ACC112 (cell line): ENCODE results near the gene IL9.

Experiments used
- H2AFZ ChIP-seq: fragments of 200-600 bp; sonication (generic); one replicate; pipeline ENCODE4 v1.6.0; 2017; ENCODE audit warnings: antibody characterized with exemption, low read length; ENCODE audit not compliant: unreplicated experiment
- H3K27ac ChIP-seq: fragments of 200-600 bp; sonication (generic); 2 replicates; pipeline ENCODE4 v1.5.1; 2014; ENCODE audit warnings: low read depth, mild to moderate bottlenecking, antibody characterized with exemption, low read length, moderate library complexity
- H3K27me3 ChIP-seq: fragments of 200-600 bp; sonication (generic); 2 replicates; pipeline ENCODE4 v1.6.1; 2014; ENCODE audit warnings: mild to moderate bottlenecking, antibody characterized with exemption, low read length, moderate library complexity, mixed read lengths; ENCODE audit not compliant: insufficient read depth
- H3K36me3 ChIP-seq: fragments of 200-600 bp; sonication (generic); 2 replicates; pipeline ENCODE4 v1.6.1; 2016; ENCODE audit warnings: mild to moderate bottlenecking, antibody characterized with exemption, low read length, moderate library complexity, mixed read lengths; ENCODE audit not compliant: insufficient read depth
- H3K4me1 ChIP-seq: fragments of 200-600 bp; sonication (generic); one replicate; pipeline ENCODE4 v1.6.1; 2016; ENCODE audit warnings: low read length, mixed read lengths; ENCODE audit not compliant: insufficient read depth, unreplicated experiment, control insufficient read depth
- H3K4me3 ChIP-seq: fragments of 200-600 bp; sonication (generic); 2 replicates; pipeline ENCODE4 v1.5.1; 2014; ENCODE audit warnings: mild to moderate bottlenecking, low read depth, low read length
- H3K79me2 ChIP-seq: fragments of 200-600 bp; sonication (generic); one replicate; pipeline ENCODE4 v1.6.0; 2016; ENCODE audit warnings: low read length; ENCODE audit not compliant: control insufficient read depth, unreplicated experiment, insufficient read depth

IL9 gene

GRCh38 chr5:135880801-135881200, 14.8 kb downstream of the IL9 start:
- H3K4me3 ChIP-seq = no peak overlapping the region
- H3K4me1 ChIP-seq = peaks cover 5% of the 10 kb centered on the region
- no peak overlapping the region for H2AFZ ChIP-seq
- H3K36me3 ChIP-seq = no peaks in the 10 kb centered on the region
- no peak overlapping the region for H3K27ac ChIP-seq
- peaks cover 38% of the 10 kb centered on the region for H3K27me3 ChIP-seq
- H3K79me2 ChIP-seq = no peaks in the 10 kb centered on the region

- no peak overlapping the region for H3K27ac ChIP-seq
- no peak overlapping the region for H2AFZ ChIP-seq
- peaks cover 5% of the 10 kb centered on the region for H3K4me1 ChIP-seq
- H3K4me3 ChIP-seq = no peak overlapping the region
- H3K36me3 ChIP-seq = no peaks in the 10 kb centered on the region
- peaks cover 40% of the 10 kb centered on the region for H3K27me3 ChIP-seq
- H3K79me2 ChIP-seq = no peaks in the 10 kb centered on the region
These were observed 15.4 kb downstream of the IL9 start for GRCh38 chr5:135880278-135880677.

GRCh38 chr5:135879591-135879990, 16.1 kb downstream of the IL9 start:
- no peak overlapping the region for H3K4me3 ChIP-seq
- no peaks in the 10 kb centered on the region for H3K79me2 ChIP-seq
- no peak overlapping the region for H3K27ac ChIP-seq
- H2AFZ ChIP-seq = no peak overlapping the region
- peaks cover 5% of the 10 kb centered on the region for H3K4me1 ChIP-seq
- no peaks in the 10 kb centered on the region for H3K36me3 ChIP-seq
- peaks cover 41% of the 10 kb centered on the region for H3K27me3 ChIP-seq

- peaks cover 33% of the 10 kb centered on the region for H3K27me3 ChIP-seq
- H3K4me3 ChIP-seq = no peak overlapping the region
- H3K27ac ChIP-seq = no peak overlapping the region
- H3K79me2 ChIP-seq = no peaks in the 10 kb centered on the region
- no peaks in the 10 kb centered on the region for H3K36me3 ChIP-seq
- no peak overlapping the region for H2AFZ ChIP-seq
- peaks cover 5% of the 10 kb centered on the region for H3K4me1 ChIP-seq
These were observed 17.5 kb downstream of the IL9 start for GRCh38 chr5:135878156-135878620.

- Histone ChIP-seq H3K79me2 (no peaks in the 10 kb centered on the region), H3K36me3 (no peaks in the 10 kb centered on the region), H3K27ac (no peak overlapping the region), H2AFZ (no peak overlapping the region), H3K27me3 (peaks cover 31% of the 10 kb centered on the region), H3K4me1 (peaks cover 5% of the 10 kb centered on the region), H3K4me3 (no peak overlapping the region)
These were observed 18.0 kb downstream of the IL9 start for GRCh38 chr5:135877570-135878155.

GRCh38 chr5:135876146-135876545, 19.5 kb downstream of the IL9 start:
- H3K36me3 ChIP-seq = no peaks in the 10 kb centered on the region
- H3K4me1 ChIP-seq = peaks cover 5% of the 10 kb centered on the region
- H3K27ac ChIP-seq = no peak overlapping the region
- H3K27me3 ChIP-seq = peaks cover 27% of the 10 kb centered on the region
- no peaks in the 10 kb centered on the region for H3K79me2 ChIP-seq
- H2AFZ ChIP-seq = no peak overlapping the region
- no peak overlapping the region for H3K4me3 ChIP-seq

- Histone ChIP-seq H3K27ac (no peak overlapping the region), H3K36me3 (no peaks in the 10 kb centered on the region), H3K79me2 (no peaks in the 10 kb centered on the region), H3K27me3 (peaks cover 28% of the 10 kb centered on the region), H2AFZ (no peak overlapping the region), H3K4me3 (no peak overlapping the region), H3K4me1 (peaks cover under 1% of the 10 kb centered on the region)
These were observed 20.1 kb downstream of the IL9 start for GRCh38 chr5:135875567-135875966.

GRCh38 chr5:135874461-135874860, 21.2 kb downstream of the IL9 start:
- no peaks in the 10 kb centered on the region for H3K36me3 ChIP-seq

GRCh38 chr5:135873831-135874230, 21.8 kb downstream of the IL9 start:
- Histone ChIP-seq H3K4me1 (no peaks in the 10 kb centered on the region), H3K27me3 (peaks cover 43% of the 10 kb centered on the region), H3K27ac (no peak overlapping the region), H2AFZ (no peak overlapping the region), H3K79me2 (no peaks in the 10 kb centered on the region), H3K4me3 (no peak overlapping the region), H3K36me3 (no peaks in the 10 kb centered on the region)

More at GRCh38 chr5:135874461-135874860, 21.2 kb downstream of the IL9 start:
- H2AFZ ChIP-seq = no peak overlapping the region
- H3K27ac ChIP-seq = no peak overlapping the region
- no peaks in the 10 kb centered on the region for H3K4me1 ChIP-seq
- H3K79me2 ChIP-seq = no peaks in the 10 kb centered on the region
- H3K27me3 ChIP-seq = peaks cover 39% of the 10 kb centered on the region
- no peak overlapping the region for H3K4me3 ChIP-seq

GRCh38 chr5:135871268-135871915, 24.2 kb downstream of the IL9 start:
- no peak overlapping the region for H3K27ac ChIP-seq

GRCh38 chr5:135869935-135870334, 25.7 kb downstream of the IL9 start:
- no peak overlapping the region for H3K27ac ChIP-seq
- H3K36me3 ChIP-seq = no peaks in the 10 kb centered on the region
- H3K4me1 ChIP-seq = no peaks in the 10 kb centered on the region
- H3K27me3 ChIP-seq = peaks cover 68% of the 10 kb centered on the region
- no peaks in the 10 kb centered on the region for H3K79me2 ChIP-seq
- no peak overlapping the region for H2AFZ ChIP-seq
- no peak overlapping the region for H3K4me3 ChIP-seq

More at GRCh38 chr5:135871268-135871915, 24.2 kb downstream of the IL9 start:
- Histone ChIP-seq H3K79me2 (no peaks in the 10 kb centered on the region), H2AFZ (no peak overlapping the region), H3K4me3 (no peak overlapping the region), H3K36me3 (no peaks in the 10 kb centered on the region), H3K4me1 (no peaks in the 10 kb centered on the region), H3K27me3 (peaks cover 67% of the 10 kb centered on the region)
